ENCODE data around the gene RTP1.

The RTP1 gene

DNA sequence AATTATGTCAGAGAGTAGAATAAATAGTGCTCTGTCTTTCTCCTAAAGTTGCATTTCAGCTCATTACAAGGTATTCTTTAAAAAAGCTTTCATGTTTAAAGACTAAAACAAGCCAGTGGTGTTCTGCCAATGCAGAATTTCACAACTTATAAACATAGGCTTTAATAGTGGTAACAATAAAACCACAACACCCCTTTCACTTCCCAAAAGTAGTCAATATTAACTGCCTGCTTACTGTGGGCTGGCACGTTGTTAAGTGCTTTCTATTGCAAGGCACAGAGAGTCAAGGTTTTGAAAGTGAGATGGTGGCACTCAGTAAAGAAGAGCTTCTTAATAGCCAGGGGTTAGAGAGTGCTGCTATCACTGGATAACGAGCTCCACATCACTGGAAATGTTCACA lies 8.4 kb upstream of the RTP1 start:
- TF ChIP-seq FOXP2 (optimal IDR thresholded peaks at IDR 0.05; ENCODE audit: borderline replicate concordance, extremely low read depth, extremely low read length, insufficient read depth) (no peak), POLR2AphosphoS5 (IDR thresholded peaks at IDR 0.05; ENCODE audit: low read depth, low read length) (no peak), TAF1 (IDR thresholded peaks at IDR 0.05; ENCODE audit: borderline replicate concordance, insufficient read depth, low read length) (no peak), SIN3A (IDR thresholded peaks at IDR 0.05; ENCODE audit: borderline replicate concordance, insufficient read depth, low read length) (no peak), REST (IDR thresholded peaks at IDR 0.05; ENCODE audit: insufficient read depth in 1 of 2, low read depth in 2 of 2, low read length in 2 of 2) (no peak)

DNA sequence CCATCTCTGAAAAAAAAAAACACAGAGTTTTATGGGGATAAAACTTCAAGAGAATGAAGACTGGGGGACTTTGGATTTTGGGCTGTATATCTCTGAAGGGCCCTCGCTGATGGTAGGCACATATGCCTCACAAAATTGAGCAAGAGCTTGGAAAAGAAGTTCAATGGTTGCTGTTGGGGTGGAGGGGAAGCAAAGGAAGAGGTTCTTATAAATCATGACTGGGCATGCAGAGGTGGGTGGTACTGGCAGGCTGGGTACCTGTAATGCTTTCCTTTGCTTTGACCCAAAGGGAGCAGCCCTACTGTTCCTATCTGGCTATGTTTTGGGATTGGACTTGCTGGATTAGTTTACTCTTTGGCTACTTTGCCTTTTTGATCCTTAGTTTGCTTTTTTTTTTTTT lies 6.0 kb upstream of the RTP1 start:
- TF ChIP-seq REST (IDR thresholded peaks at IDR 0.05; ENCODE audit: insufficient read depth in 1 of 2, low read depth in 2 of 2, low read length in 2 of 2) (no peak), POLR2AphosphoS5 (IDR thresholded peaks at IDR 0.05; ENCODE audit: low read depth, low read length) (no peak), SIN3A (IDR thresholded peaks at IDR 0.05; ENCODE audit: borderline replicate concordance, insufficient read depth, low read length) (no peak), FOXP2 (optimal IDR thresholded peaks at IDR 0.05; ENCODE audit: borderline replicate concordance, extremely low read depth, extremely low read length, insufficient read depth) (no peak), TAF1 (IDR thresholded peaks at IDR 0.05; ENCODE audit: borderline replicate concordance, insufficient read depth, low read length) (no peak)

GRCh38 chr3:187193181-187193580 lies 4.1 kb upstream of the RTP1 start:
- TF ChIP-seq FOXP2 (optimal IDR thresholded peaks at IDR 0.05; ENCODE audit: borderline replicate concordance, extremely low read depth, extremely low read length, insufficient read depth) (no peak), TAF1 (IDR thresholded peaks at IDR 0.05; ENCODE audit: borderline replicate concordance, insufficient read depth, low read length) (no peak), POLR2AphosphoS5 (IDR thresholded peaks at IDR 0.05; ENCODE audit: low read depth, low read length) (no peak), REST (IDR thresholded peaks at IDR 0.05; ENCODE audit: insufficient read depth in 1 of 2, low read depth in 2 of 2, low read length in 2 of 2) (no peak), SIN3A (IDR thresholded peaks at IDR 0.05; ENCODE audit: borderline replicate concordance, insufficient read depth, low read length) (no peak)

- no peak for TF ChIP-seq FOXP2 (optimal IDR thresholded peaks at IDR 0.05; ENCODE audit: borderline replicate concordance, extremely low read depth, extremely low read length, insufficient read depth)
- no peak for TF ChIP-seq SIN3A (IDR thresholded peaks at IDR 0.05; ENCODE audit: borderline replicate concordance, insufficient read depth, low read length)
- TF ChIP-seq POLR2AphosphoS5 (IDR thresholded peaks at IDR 0.05; ENCODE audit: low read depth, low read length), result no peak
- TF ChIP-seq REST (IDR thresholded peaks at IDR 0.05; ENCODE audit: insufficient read depth in 1 of 2, low read depth in 2 of 2, low read length in 2 of 2), result no peak
Observed at GRCh38 chr3:187196573-187197334, 532 bp upstream of the RTP1 start.

Data from PFSK-1 (cell line).